IPS DF 19.7 (cell line): ENCODE data around the gene MYCT1.
"Not testable (repeated sequence)": the region's sequence is repeated elsewhere in the genome, so short reads cannot be mapped to it uniquely, and the experiment has no call there.

Source experiments
- DNase-seq: peaks from one replicate; pipeline ENCODE4 v3.0.0-alpha.2; 2013; ENCODE audit warnings: low read depth, low spot score

The MYCT1 gene, protein sequence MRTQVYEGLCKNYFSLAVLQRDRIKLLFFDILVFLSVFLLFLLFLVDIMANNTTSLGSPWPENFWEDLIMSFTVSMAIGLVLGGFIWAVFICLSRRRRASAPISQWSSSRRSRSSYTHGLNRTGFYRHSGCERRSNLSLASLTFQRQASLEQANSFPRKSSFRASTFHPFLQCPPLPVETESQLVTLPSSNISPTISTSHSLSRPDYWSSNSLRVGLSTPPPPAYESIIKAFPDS

GRCh38 chr6:152697634-152698033, at the start of gene MYCT1:
TSS of gene MYCT1 (plus strand) at chr6:152697897. CDS start at chr6:152697903, 6 bp downstream.
- no peak for DNase-seq

DNA sequence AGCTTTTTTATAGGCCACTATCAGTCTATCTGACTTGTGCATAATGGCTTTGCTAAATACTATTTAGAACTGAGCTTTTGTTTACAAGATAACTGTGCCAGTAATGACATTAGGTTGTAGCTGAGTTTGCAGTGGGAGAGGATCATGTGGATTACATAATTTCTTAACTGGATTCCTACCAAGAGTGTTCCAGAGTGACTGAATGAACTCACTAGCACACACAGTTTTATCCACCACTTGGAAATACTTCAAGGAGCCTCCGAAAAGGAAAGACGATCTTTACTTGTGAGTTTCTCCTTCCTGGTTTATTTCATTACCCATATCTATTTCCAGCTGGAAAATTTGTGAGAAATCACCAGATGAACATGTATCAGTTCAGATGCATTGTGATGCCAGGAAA, 49.6 kb upstream of the MYCT1 start:
- no peak for DNase-seq

DNA sequence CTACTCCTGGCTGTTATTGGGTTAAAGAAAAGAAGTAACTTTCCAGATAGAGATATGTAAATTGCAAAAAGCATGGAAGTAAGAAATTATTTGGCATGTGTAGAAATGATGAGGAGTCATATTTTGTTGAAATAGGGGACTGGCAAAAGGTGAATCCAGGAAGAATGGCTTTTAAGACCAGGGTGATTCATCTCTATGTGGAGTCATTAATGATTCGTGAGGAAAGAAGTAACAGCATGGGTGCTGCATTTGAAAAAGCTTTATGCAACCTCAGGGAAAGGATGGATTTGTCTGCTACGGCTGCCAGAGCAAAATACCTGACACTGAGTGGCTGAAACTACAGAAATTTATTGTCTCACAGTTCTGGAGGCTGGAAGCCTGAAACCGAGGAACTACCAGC, 45.7 kb upstream of the MYCT1 start:
- DNase-seq: no peak

DNA sequence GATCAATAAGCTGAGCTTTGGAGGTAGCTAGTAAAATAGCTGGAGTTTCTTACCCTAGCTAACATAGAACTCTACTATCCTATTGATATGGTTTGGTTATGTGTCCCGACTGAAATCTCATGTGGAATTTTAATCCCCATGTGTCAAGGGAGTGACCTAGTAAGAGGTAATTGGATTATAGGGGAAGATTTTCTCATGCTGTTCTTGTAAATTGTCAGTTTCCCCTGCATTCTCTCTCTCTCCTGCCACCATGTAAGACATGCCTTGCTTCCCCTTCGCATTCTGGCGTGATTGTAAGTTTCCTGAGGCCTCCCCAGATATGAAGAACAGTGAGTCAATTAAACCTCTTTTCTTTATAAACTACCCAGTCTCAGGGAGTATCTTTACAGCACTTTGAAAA, 35.9 kb upstream of the MYCT1 start:
- no peak for DNase-seq

DNA sequence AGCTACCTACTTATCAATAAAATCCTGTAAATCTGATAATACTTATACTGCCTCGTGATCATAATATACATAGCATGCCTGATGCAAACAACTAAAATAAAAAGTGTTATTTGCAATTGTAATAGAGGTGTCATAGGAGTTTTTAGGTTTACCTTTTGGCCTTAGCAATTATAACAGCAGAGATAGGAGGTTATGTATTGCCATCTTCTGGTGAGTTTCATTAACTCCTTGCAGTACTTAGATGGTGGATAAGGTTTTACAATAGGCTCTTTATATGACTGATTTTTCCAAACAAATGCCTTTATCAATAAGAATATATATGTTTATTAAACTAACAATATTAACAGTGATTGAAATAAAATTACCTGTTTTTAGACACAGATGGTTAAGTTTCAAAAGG, 27.8 kb upstream of the MYCT1 start:
- DNase-seq: no peak

GRCh38 chr6:152671171-152671570, 26.5 kb upstream of the MYCT1 start:
- no peak for DNase-seq

DNA sequence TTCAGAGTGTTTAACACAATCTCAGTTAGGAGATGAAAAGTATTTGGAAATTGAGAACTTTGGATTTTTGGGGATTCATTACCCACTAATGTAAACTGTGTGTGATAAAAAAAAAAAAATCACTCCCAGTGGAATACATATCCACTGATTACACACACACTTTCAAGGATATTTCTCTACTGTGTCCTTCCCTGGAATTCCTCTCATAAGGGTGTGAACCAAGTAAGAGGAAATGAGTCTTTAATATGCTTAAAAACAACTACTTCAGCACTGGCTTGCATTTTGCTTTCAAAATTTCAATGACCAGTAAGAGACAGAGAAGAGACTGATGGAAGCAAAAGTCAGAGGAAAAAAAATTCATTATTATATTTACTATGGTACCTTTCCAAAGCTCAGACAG, 24.5 kb upstream of the MYCT1 start:
- DNase-seq: no peak

DNA sequence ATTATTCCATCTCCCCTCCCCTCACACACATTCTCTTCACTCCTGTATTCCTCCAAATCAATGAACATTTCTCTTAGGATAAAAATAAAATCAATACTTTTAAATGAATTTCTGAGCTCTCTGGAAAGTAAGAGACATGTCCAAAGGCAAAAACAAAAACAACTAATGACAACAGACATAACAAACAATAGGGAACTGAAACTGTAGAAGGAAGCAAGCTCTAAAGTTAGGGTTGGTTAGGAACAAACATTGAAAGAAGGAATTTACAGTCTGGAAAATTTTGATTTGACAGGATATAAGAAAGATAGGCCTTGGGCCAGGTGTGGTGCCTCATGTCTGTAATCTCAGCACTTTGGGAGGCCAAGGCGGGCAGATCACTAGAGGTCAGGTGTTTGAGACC, 17.5 kb upstream of the MYCT1 start:
- DNase-seq: no peak

DNA sequence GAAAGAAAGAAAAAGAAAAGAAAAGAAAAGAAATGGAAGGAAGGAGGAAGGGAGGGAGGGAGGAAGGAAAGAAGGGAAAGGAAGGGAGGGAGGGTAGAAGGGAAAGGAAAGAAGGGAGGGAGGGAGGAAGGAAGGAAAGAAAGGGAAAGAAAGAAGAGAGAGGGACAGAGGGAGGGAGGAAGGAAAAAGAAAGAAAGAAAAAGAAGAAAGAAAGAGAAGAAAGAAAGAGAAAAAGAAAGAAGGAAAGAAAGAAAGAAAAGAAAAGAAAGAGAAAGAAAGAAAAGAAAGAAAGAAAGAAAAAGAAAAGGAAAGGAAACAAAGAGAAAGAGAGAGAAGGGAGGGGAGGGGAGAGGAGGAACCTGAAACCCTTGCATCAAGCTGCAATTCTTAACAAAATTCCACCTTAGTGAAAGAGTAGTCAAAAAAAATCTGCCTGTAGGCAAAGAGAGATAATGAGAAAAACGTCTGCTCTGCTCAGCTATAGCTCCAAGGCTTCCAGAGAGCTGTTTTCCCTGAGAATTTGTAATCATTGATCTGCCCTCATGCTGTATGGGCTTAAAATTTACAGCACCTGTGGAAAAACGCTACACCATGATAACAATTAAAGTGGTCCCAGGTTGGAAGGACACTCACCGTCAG, 16.7 kb upstream of the MYCT1 start:
- DNase-seq: no peak

DNA sequence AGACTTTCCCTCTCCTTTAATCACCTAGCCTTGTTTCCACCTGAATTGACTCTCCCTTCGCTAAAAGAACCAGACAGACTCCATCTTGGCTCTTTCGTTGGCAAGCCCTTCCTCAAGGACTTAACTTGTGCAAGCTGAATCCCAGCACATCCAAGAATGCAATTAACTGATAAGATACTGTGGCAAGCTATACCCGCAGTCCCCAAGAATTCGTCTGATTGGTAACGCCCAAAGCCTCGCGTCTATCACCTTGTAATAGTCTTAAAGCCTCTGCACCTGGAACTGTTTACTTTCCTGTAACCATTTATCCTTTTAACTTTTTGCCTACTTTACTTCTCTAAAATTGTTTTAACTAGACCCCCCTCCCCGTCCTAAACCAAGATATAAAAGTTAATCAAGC, 15.6 kb upstream of the MYCT1 start:
- no peak for DNase-seq

GRCh38 chr6:152682935-152683334, 14.8 kb upstream of the MYCT1 start:
- DNase-seq: not testable (repeated sequence)

GRCh38 chr6:152685819-152686218, 11.9 kb upstream of the MYCT1 start:
- no peak for DNase-seq

GRCh38 chr6:152695372-152696045, 2.2 kb upstream of the MYCT1 start:
- DNase-seq: no peak

DNA sequence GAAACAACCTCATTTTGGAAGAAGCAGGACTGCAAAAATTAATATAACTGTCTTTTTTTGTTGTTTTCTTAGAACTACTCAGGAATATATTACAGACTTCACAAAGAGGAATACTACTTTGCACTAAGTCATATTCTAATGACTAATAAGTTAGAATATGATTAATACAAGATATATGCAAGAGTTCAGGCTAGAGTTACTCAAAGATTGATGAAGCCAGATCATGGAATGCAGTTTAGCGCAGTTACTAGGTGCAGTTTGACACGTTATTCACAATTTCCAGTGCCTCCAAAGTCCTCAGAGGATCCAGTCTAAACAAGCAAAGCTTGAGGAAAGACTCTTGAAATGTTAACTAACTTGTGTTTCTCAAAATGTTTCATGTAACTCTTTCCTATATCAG, 1.2 kb upstream of the MYCT1 start:
- no peak for DNase-seq

- no peak for DNase-seq
Measured at GRCh38 chr6:152698692-152699091, 995 bp downstream of the MYCT1 start.

- DNase-seq: no peak
Measured at GRCh38 chr6:152700427-152700826, 2.7 kb downstream of the MYCT1 start.

DNA sequence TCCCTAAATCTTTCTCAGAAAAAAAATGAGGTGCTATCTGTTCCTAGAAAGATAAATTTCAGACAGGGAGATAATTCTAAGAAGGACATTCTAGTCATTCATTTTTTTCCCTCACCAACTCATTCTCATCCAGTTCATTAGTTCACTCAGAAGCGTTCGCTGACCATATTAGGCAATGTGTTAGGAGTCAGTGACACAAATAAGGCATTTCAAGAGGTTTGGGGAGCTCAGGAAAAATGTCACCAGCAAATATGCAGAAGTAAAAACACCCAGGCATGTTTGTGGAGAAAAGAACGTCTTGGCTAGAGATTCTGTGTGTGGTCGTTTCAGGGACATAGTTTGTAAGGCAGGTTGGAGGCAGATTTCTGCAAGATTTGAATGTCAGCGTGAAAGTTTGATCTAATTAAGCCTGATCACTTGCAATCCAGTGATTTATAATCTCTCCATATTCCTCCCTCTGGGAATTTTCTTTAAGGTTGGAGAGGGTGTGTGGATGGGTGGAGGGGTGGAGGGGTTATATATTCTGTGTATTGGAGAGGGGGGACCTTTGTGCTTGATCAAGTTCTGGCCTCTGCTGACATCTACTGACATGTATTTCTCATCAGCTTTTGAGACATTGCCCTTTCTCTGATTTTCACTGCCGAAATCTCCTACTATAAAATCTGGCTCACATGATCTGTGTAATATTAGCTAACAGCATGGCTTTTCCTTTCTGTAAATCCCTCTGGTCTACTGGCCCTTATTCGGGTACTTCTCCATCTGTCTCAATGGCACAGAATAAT, 3.6 kb downstream of the MYCT1 start:
- no peak for DNase-seq

DNA sequence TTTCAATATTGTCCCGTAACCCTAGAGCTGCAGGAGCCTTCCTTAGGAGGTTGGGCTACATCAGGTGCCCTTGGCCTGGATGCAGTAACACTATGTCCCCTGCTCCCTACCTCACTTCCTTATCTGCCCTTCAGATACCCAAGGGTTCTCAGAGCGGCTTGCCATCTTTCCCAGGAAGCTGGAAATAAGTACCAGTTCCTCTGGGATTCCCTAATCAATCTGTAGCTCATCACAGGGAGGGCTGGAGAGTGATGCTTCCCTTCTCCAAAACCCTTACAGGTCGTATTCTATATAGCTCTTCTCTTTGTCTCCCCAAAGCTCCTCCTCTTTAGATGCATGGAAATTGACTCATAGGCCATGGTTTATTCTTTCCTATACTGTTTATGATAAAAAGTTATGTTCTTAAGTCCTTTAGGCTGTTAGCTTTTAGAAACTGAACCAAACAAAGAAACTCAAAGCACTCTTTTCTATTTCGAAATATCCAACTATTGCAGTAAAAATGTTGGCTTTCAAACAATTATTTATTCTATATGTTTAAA, 4.2 kb downstream of the MYCT1 start:
- no peak for DNase-seq

GRCh38 chr6:152703750-152704149, 6.1 kb downstream of the MYCT1 start:
- not testable (repeated sequence) for DNase-seq

- no peak for DNase-seq
Measured at GRCh38 chr6:152705327-152705726, 7.6 kb downstream of the MYCT1 start.

DNA sequence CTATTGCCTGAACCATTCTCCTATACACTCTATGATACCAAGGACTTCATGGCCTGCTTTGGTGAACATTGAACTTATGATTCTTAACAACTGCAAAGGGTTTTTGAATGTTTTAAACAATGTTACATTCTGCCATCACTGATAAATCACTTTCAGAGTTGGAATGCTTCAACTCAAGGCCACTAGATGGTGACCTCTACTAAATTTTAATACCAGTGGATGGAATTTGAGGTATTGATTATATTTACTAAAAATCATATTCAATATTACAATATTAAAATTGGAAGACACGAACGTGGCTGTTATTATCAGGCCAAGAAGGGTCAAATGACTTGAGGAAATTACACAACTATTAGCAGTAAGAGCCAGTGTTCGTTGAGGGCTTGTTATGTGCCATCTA, 18.6 kb downstream of the MYCT1 start:
- DNase-seq: no peak

DNA sequence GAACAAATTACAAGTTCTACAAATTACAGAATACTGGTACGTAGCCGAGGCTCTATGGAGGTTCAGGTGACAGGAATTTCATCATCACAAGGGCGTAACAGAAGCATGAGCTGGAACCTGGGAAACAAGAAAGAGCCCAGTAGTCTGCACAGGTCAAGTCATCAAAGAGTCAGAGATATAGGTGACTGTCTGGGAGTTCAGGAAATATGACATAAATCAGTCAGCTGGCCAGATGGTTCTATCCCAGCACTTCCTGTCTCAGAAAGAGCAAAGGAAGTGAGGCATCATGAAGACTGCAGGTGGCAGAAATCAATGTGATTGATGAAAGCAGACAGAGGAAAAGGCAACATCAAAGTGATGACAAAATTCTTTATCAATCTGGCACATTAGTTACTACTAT, 23.3 kb downstream of the MYCT1 start:
- DNase-seq: no peak
